Endothelial cell of umbilical vein (primary cell): ENCODE measurements around the gene KCNMA1. TPM values are rescaled to one million over a fixed set of nuclear protein-coding genes. Genes with fewer than 3 reads are reported as not detected.

Experiments used
- BruUV-seq: library from RNA; stranded (reverse); fragments of 400-500 nt; replicated peaks from 2 replicates; lab custom pipeline; 2021; lab: Mats Ljungman, UMichigan
- CTCF ChIA-PET: fragments of 300-600, 350-600 bp; sonication (Branson Sonifier 250); formaldehyde crosslinking; loops from one replicate; lab custom pipeline; 2021; ENCODE audit warnings: antibody characterized with exemption, inconsistent platforms; lab: Charles Lee
- POLR2A ChIA-PET: fragments of 300-600, 350-600 bp; sonication (Branson Sonifier 250); formaldehyde crosslinking; loops from one replicate; lab custom pipeline; 2021; ENCODE audit warnings: antibody characterized with exemption, inconsistent platforms; lab: Charles Lee
- DNase-seq: peaks from one replicate; pipeline ENCODE4 v3.0.0-alpha.2; 2011; ENCODE audit warnings: low read depth, low spot score
- FAIRE-seq: peaks from 2 replicates; lab custom pipeline; 2011; peaks lifted over from hg19 to GRCh38; lab: Jason Lieb, UNC
- H2AFZ ChIP-seq: 2 replicates; pipeline ENCODE4 v1.6.0; 2012; ENCODE audit warnings: low read depth, low read length, control low read depth, inconsistent platforms
- H3K27ac ChIP-seq: 2 replicates; pipeline ENCODE4 v1.5.1; 2011; ENCODE audit warnings: low read depth, mild to moderate bottlenecking, control low read depth, low read length, moderate library complexity; ENCODE audit not compliant: insufficient read depth
- H3K27me3 ChIP-seq, 2 experiments: 2 replicates each; pipeline versions ENCODE4 v1.6.0 to v1.6.1; 2011; ENCODE audit warnings: low read length in 2 of 2, mixed read lengths in 1 of 2; ENCODE audit not compliant: control insufficient read depth in 2 of 2, insufficient read depth in 2 of 2
- H3K36me3 ChIP-seq, 2 experiments: 2 replicates in 1 of 2; 3 replicates in 1 of 2; pipeline ENCODE4 v1.5.1; 2011; ENCODE audit warnings: low read length in 2 of 2, mild to moderate bottlenecking in 1 of 2, moderate library complexity in 1 of 2; ENCODE audit not compliant: control insufficient read depth in 2 of 2, insufficient read depth in 2 of 2; ENCODE audit errors: extremely low read depth in 1 of 2
- H3K4me1 ChIP-seq: 3 replicates; pipeline ENCODE4 v1.5.1; 2011; ENCODE audit warnings: mild to moderate bottlenecking, low read length; ENCODE audit not compliant: control insufficient read depth, insufficient read depth; ENCODE audit errors: extremely low read depth
- H3K4me2 ChIP-seq: 2 replicates; pipeline ENCODE4 v1.6.1; 2011; ENCODE audit warnings: low read length, control low read depth, mixed read lengths; ENCODE audit not compliant: insufficient read depth
- H3K4me3 ChIP-seq, 3 experiments: fragments of 200-600 bp in 1 of 3; sonication (generic), shearing (Covaris generic) in 1 of 3; replicated peaks in 1 of 3; 2 replicates each; pipeline ENCODE4 v1.5.1; 2011 to 2016; ENCODE audit warnings: control low read depth in 3 of 3, low read length in 3 of 3, mild to moderate bottlenecking in 2 of 3, inconsistent platforms in 1 of 3, low read depth in 1 of 3, moderate library complexity in 1 of 3; ENCODE audit not compliant: insufficient read depth in 1 of 3
- H3K79me2 ChIP-seq: 2 replicates; pipeline ENCODE4 v1.6.0; 2012; ENCODE audit warnings: low read length, inconsistent platforms; ENCODE audit not compliant: control insufficient read depth, insufficient read depth
- H3K9ac ChIP-seq: replicated peaks from 2 replicates; pipeline ENCODE3; 2011; ENCODE audit warnings: low read length, control low read depth; ENCODE audit not compliant: insufficient read depth; ENCODE audit errors: extremely low read depth
- H3K9me1 ChIP-seq: replicated peaks from 3 replicates; pipeline ENCODE4 v1.6.0; 2011; ENCODE audit warnings: mild to moderate bottlenecking, low read length; ENCODE audit not compliant: control insufficient read depth, insufficient read depth; ENCODE audit errors: extremely low read depth
- H3K9me3 ChIP-seq: replicated peaks from 2 replicates; pipeline ENCODE4 v1.5.1; 2012; ENCODE audit warnings: low read length, inconsistent platforms; ENCODE audit not compliant: control insufficient read depth, insufficient read depth
- H4K20me1 ChIP-seq: replicated peaks from 2 replicates; pipeline ENCODE3; 2011; ENCODE audit warnings: mild to moderate bottlenecking, low read length; ENCODE audit not compliant: control insufficient read depth, insufficient read depth; ENCODE audit errors: extremely low read depth
- JUN ChIP-seq: IDR thresholded peaks from 2 replicates; pipeline ENCODE4 v1.6.1; 2011; ENCODE audit warnings: borderline replicate concordance, low read depth; ENCODE audit not compliant: insufficient read length, insufficient read depth
- MYC ChIP-seq: IDR thresholded peaks from one replicate; pipeline ENCODE4 v1.6.1; 2011; ENCODE audit warnings: mild to moderate bottlenecking, low read depth, low read length
- POLR2A ChIP-seq: IDR thresholded peaks from 2 replicates; pipeline ENCODE4 v1.6.1; 2012; ENCODE audit warnings: low read depth, mild to moderate bottlenecking, control low read depth, low read length
- POLR2AphosphoS5 ChIP-seq: IDR thresholded peaks from 2 replicates; pipeline ENCODE4 v1.6.1; 2012; ENCODE audit warnings: low read depth, mild to moderate bottlenecking, control low read depth, low read length, moderate library complexity; ENCODE audit not compliant: insufficient read depth
- dilution Hi-C: fragments of 300-500 bp; cut with MboI; formaldehyde crosslinking; loops from one replicate; pipeline ENCODE4 v1.15.0; 2019; ENCODE audit warnings: low sequenced_read_pairs; ENCODE audit not compliant: extremely low pct_ligation_motif_present
- intact Hi-C: fragments of 100-400 bp; cut with micrococcal nuclease; formaldehyde crosslinking; loops from one replicate; pipeline ENCODE4 v1.10.0; 2022
- polyA plus RNA-seq, 4 experiments: library from polyadenylated mRNA; depleted of rRNA in 3 of 4; stranded (reverse) in 3 of 4; unstranded in 1 of 4; fragments of >200 nt; gene quantifications; 2 replicates each; pipeline versions ENCODE4 v1.2.1 to v1.2.3, GENCODE V29; 2011 to 2012; ENCODE audit warnings: missing spikeins in 1 of 4
- total RNA-seq: library from RNA; stranded (reverse); gene quantifications from 2 replicates; pipeline ENCODE4 v1.2.3, GENCODE V29; 2021
- TF ChIP-seq, protein P1 (sequence below): IDR thresholded peaks from 2 replicates; pipeline ENCODE4 v1.6.1; 2011; ENCODE audit not compliant: insufficient read depth, insufficient read length

The KCNMA1 gene
- total and polyA plus RNA-seq, 2 donors (not counting 3 experiments of a cell fraction or from before 2014, with no cell fraction given), result 0.10 to 0.82 TPM

DNA sequence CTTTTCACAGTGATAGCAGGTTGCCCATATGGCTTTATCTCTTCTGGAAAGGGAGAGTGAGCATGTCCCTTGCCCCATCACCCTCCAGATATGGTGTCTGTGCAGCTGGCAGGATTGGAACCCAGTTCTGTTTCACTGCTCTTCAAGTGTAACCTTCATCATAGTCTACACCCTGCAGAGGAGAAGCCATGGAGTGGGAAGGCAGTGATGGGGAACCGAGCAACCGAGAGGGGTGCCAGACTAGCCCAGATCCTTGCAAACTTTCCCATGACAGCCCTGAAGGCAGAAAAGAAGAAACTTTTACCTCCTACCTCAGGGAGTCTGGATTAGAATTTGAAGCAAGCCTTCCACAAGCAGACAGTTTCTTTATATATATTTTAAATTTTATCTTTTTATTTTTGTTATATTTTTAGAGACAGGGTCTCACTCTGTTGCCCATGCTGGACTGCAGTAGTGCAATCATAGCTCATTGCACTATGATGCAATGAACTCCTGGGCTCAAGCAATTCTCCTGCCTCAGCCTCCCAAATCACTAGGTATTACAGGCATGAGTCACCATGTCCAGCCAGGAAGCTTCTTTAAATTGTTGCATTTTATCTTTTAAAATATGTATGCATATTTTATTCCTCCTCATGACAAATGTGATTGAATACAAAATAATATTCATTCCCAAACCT, 133.3 kb downstream of the KCNMA1 start:
- H3K79me2 ChIP-seq, result no peaks in the 10 kb centered on the region
- intact Hi-C loops, result no loop called here
- no peak for FAIRE-seq
- DNase-seq, result no peak
- no peak overlapping the region for H3K4me2 ChIP-seq
- dilution Hi-C loops, result no loop called here
- H3K27ac ChIP-seq, result no peak overlapping the region
- H3K4me1 ChIP-seq, result no peaks in the 10 kb centered on the region
- BruUV-seq, result no TSS peak
- no peaks in the 10 kb centered on the region for H3K9me3 ChIP-seq
- no peak for TF ChIP-seq JUN
- no peak overlapping the region for H3K4me3 ChIP-seq
- ChIA-PET POLR2A (no interaction called here), CTCF (interaction anchor here (0.7 to 1.6 kb wide), 5 partner anchors 9 to 338 kb away, joined by 3 to 4 read pairs (median 3); no protein-coding TSS in a partner anchor)
- H3K9ac ChIP-seq, result no peak overlapping the region
- H4K20me1 ChIP-seq, result no peaks in the 10 kb centered on the region
- no peaks in the 10 kb centered on the region for H3K27me3 ChIP-seq
- no peaks in the 10 kb centered on the region for H3K9me1 ChIP-seq
- H2AFZ ChIP-seq, result no peak overlapping the region
- no peaks in the 10 kb centered on the region for H3K36me3 ChIP-seq

DNA sequence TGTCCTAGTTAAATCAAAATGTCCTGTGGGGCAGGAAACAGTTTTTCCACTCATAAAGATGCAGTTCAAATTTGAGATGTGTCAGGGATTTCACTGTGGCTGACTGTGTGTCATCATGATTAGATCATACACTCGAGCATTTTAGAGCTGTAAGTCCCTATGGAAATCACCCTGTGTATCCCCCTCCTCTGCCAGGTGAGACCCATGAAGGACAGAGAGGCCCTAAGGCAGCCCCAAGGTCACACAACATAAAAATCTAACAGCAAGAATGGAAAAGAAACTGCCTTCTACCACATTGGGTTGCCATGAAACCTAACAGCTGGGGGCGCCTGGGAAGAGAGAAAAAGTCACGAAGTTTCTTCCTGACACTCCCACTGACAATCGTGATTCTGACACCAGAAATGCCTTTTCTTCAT, 135.8 kb downstream of the KCNMA1 start:
- H4K20me1 ChIP-seq, result no peaks in the 10 kb centered on the region
- no peak for FAIRE-seq
- TF ChIP-seq, protein P1, sequence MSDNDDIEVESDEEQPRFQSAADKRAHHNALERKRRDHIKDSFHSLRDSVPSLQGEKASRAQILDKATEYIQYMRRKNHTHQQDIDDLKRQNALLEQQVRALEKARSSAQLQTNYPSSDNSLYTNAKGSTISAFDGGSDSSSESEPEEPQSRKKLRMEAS, result no peak
- no peak for TF ChIP-seq POLR2A
- TF ChIP-seq POLR2AphosphoS5, result no peak
- TF ChIP-seq MYC, result no peak
- H3K27ac ChIP-seq, result no peak overlapping the region
- no peaks in the 10 kb centered on the region for H3K9me3 ChIP-seq
- dilution Hi-C loops (no loop called here), intact Hi-C loops (no loop called here)
- peaks cover 0 to 2% of the 10 kb centered on the region in 2 experiments for H3K27me3 ChIP-seq
- H3K36me3 ChIP-seq, result no peaks in the 10 kb centered on the region
- no peak for DNase-seq
- H3K9ac ChIP-seq, result no peak overlapping the region
- no TSS peak for BruUV-seq
- CTCF ChIA-PET, result interaction anchor here (1.5 kb wide), 1 partner anchor 15 kb away, joined by 3 read pairs; no protein-coding TSS in a partner anchor
- no peak overlapping the region for H3K4me3 ChIP-seq
- H2AFZ ChIP-seq, result no peak overlapping the region
- POLR2A ChIA-PET, result no interaction called here
- no peaks in the 10 kb centered on the region for H3K4me1 ChIP-seq
- H3K9me1 ChIP-seq, result no peaks in the 10 kb centered on the region
- no peak overlapping the region for H3K4me2 ChIP-seq
- no peaks in the 10 kb centered on the region for H3K79me2 ChIP-seq
